ENCODE measurements around the gene CDC45. TPM values are rescaled to one million over a fixed set of nuclear protein-coding genes. Genes with fewer than 3 reads are reported as not detected.

Gene CDC45
- total and polyA plus RNA-seq, 12 donors: 0.87 to 7.7 (median 1.4) TPM; not detected in 1

DNA sequence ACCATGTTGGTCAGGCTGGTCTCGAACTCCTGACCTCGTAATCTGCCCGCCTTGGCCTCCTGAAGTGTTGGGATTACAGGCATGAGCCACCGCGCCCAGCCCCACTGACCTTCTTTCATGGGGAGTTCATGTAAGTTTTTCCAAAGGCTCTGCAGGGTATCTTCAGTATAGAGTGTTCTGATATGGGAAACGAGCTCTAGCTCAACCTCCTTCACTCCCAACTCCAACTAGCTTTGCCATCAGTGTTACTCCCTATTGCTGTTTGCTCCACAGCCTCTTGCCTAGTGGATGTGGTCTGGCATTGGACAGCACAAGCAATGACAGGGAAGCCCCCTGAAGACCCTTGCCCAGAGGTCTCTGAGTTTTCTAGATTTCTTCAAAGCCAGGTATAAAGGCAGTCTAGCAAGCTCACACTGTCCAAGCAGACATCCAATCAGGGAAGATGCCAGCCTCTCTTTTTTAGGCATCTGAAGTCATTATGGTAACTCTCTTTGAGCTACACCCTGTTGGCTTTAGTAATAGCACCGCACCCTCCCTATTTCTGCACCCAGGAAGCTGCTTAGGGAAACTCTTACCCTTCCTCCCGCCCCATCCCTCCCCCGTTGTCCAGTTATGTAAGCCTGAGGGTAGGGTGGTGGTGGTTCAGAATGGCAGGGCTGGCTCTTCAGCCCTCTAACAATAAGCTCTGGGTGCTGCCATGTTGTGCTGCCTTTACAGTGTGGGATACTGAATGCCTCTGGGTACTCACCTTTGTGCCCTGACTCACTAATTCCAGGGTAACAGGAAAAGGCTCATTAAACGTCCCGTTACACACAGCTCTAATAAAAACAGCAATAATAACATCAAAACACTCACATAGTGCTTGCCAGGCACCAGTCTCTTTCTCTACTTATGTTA, 85.9 kb downstream of the CDC45 start:
- DNase-seq: no peak

DNA sequence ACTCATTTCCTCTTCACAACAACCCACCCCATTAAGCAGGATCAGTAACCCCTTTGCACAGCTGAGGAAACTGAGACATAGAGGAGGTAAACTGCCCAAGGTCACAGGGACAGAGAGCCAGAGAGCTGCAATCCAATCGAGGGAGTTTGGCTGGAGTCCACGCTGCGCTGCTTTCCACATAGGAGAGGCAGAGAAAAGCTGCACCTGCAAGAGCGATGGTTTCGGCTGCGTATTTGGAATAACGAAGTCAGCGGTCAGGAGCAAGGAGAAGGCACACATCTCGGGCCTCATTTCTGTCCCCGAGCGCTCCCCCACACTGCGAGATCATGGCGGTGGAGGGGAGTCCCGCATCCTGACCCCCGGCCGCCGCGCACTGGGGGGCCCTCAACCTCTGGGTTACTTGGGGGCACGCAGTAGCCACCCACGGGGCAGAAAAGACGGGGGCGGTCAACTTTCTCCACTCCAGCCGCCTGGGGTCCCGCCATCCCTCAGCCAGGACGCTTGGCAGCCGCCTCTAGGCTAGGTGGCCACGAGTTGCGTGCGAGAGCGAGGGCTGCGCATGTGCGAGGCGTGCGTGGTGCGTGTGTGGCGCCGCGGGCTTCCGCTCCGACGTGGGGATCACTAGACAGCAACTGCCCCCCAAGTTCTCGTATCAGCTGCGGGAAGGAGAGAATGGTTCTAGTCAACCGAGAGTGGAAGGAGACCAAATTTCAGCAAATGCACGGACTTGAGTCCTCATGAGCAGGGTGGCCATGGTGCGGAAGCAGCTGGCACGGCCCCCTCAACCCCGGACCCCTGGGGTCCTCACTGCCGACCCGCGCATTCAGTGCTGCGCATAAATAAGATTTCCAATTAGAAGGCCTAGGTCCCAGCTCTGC, 86.8 kb downstream of the CDC45 start:
- Histone ChIP-seq H3K4me1 (replicated peaks in 1 of 2) (no peaks in the 10 kb centered on the region), H3K4me3 (no peak overlapping the region), H3K27me3 (no peaks in the 10 kb centered on the region), H3K9me3 (replicated peaks in 1 of 3) (no peaks in the 10 kb centered on the region), H3K27ac (no peak overlapping the region), H3K36me3 (replicated peaks in 1 of 2) (no peaks in the 10 kb centered on the region)
- DNase-seq: no peak
- intact Hi-C loops (cut with DNase I): no loop called here
- TF ChIP-seq POLR2A (IDR thresholded peaks at IDR 0.05): no peak
- TF ChIP-seq, protein P1, sequence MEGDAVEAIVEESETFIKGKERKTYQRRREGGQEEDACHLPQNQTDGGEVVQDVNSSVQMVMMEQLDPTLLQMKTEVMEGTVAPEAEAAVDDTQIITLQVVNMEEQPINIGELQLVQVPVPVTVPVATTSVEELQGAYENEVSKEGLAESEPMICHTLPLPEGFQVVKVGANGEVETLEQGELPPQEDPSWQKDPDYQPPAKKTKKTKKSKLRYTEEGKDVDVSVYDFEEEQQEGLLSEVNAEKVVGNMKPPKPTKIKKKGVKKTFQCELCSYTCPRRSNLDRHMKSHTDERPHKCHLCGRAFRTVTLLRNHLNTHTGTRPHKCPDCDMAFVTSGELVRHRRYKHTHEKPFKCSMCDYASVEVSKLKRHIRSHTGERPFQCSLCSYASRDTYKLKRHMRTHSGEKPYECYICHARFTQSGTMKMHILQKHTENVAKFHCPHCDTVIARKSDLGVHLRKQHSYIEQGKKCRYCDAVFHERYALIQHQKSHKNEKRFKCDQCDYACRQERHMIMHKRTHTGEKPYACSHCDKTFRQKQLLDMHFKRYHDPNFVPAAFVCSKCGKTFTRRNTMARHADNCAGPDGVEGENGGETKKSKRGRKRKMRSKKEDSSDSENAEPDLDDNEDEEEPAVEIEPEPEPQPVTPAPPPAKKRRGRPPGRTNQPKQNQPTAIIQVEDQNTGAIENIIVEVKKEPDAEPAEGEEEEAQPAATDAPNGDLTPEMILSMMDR (IDR thresholded peaks at IDR 0.05): no peak
- WGBS, 4 donors: 85 to 90% (median 89%) methylated on average over 34 to 52 of the region's 52 CpGs

More for the DNA sequence above, 85.9 kb downstream of the CDC45 start:
- no peaks in the 10 kb centered on the region for H3K36me3 ChIP-seq (replicated peaks in 1 of 2)
- no peaks in the 10 kb centered on the region for H3K4me1 ChIP-seq (replicated peaks in 1 of 2)
- TF ChIP-seq POLR2A (IDR thresholded peaks at IDR 0.05): no peak
- TF ChIP-seq, protein P1 (IDR thresholded peaks at IDR 0.05): no peak
- intact Hi-C loops (cut with DNase I): no loop called here
- no peak overlapping the region for H3K27ac ChIP-seq
- no peaks in the 10 kb centered on the region for H3K27me3 ChIP-seq
- H3K4me3 ChIP-seq: no peak overlapping the region
- WGBS, 4 donors: 76 to 83% (median 78%) methylated on average over 11 of the region's 11 CpGs
- H3K9me3 ChIP-seq (replicated peaks in 1 of 3): no peaks in the 10 kb centered on the region

DNA sequence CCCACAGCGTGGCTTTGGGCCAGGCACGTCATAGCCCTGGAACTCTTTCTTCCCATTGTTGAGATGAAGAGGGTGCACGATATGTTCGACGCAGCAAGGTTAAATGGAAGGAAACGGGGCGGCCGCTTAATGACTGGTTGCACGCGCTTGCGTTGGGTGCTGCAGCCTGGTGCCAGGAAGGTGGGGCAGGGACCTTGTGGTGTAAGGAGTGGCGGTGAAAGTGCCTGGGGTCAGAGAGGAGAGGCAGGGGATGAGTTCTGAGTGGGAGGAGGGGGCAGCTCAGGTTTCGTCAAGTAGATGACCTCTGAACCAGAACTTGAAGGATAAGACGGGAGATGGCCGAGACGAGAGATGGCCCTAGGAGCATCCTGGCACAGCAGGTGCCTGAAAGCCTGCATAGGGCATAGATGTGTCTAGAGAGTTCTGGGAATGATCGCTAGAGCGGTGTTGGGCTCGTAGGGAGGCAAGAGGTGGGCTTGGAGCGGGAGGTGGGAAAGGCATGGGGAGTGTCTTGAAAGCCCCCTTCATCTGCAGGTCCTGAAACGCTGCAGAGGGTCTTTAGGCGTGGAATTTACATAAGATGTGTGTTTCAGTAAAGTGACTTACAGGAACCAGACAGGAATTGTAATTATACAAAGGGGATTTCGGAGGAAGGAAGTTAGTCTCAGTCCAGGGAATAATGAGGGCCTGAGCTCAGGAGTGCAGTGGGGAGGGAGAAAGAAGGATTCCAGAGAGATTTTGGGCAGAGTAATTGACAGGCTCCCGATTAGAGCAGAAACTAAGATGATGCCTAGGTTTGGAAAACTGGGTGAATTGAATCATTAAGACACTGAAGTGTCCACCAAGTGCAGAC, 87.7 kb downstream of the CDC45 start:
- Histone ChIP-seq H3K27ac (no peak overlapping the region), H3K4me3 (no peak overlapping the region), H3K9me3 (replicated peaks in 1 of 3) (no peaks in the 10 kb centered on the region), H3K4me1 (replicated peaks in 1 of 2) (no peaks in the 10 kb centered on the region), H3K27me3 (no peaks in the 10 kb centered on the region), H3K36me3 (replicated peaks in 1 of 2) (no peaks in the 10 kb centered on the region)
- intact Hi-C loops (cut with DNase I): no loop called here
- no peak for DNase-seq
- 83 to 85% (median 84%) methylated on average over 24 of the region's 24 CpGs for WGBS, 4 donors
- no peak for TF ChIP-seq POLR2A (IDR thresholded peaks at IDR 0.05)
- TF ChIP-seq, protein P1 (IDR thresholded peaks at IDR 0.05): no peak

All from adrenal gland (tissue), 12 donors.